Raji (cell line): ENCODE results near the gene PSTPIP1.

Experiments
- POLR2A ChIP-seq: IDR thresholded peaks from 2 replicates; pipeline ENCODE4 v1.6.1; 2011; ENCODE audit warnings: low read depth, low read length, control low read depth; ENCODE audit not compliant: insufficient read depth

Gene PSTPIP1

DNA sequence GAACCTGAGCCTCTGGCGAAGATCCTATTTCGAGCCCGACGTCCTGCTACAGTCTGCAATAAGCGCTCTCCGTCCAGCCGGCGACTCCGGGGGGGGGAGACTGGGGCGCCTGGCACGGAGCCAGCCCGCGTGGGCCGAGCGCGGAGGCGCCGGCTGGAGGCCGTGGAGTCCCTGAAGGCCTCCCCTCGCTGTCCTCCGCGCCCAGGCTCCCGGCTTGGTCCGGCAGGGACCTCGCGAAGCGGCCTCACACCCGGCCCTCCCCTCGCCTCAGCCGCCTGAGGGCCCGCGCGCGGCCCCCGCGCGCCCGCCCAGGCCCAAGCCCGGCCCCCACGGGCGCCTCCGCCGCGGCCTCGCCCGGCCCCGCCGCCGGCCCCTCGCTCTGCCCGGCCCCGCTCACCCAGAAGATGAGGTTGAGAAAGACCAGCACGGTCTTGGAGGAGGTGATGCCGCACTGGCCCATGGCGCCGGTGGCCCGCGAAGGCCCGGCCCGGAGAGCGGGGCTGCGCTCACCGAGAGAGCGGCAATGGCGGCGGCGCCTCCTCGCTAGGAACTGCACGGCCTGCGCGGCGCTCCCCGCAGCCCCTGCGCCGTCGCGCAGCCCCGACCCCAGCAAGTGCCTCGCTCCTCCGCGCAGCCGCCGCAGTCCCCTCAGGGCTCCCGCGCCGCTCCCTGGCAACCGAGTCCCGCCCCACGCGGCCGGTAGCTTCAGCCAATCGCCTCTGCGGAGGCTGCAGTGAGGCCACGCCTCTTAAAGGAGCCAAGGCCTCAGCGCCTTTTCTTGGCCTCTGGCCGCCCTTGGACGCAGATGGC, 75.8 kb downstream of the PSTPIP1 start, which contains the start of gene TSPAN3:
TSS of gene TSPAN3 (minus strand) at position 615 of the 810 bp plus-strand sequence. CDS start at position 460, 155 bp downstream.
- TF ChIP-seq POLR2A = peak; percentile 95

DNA sequence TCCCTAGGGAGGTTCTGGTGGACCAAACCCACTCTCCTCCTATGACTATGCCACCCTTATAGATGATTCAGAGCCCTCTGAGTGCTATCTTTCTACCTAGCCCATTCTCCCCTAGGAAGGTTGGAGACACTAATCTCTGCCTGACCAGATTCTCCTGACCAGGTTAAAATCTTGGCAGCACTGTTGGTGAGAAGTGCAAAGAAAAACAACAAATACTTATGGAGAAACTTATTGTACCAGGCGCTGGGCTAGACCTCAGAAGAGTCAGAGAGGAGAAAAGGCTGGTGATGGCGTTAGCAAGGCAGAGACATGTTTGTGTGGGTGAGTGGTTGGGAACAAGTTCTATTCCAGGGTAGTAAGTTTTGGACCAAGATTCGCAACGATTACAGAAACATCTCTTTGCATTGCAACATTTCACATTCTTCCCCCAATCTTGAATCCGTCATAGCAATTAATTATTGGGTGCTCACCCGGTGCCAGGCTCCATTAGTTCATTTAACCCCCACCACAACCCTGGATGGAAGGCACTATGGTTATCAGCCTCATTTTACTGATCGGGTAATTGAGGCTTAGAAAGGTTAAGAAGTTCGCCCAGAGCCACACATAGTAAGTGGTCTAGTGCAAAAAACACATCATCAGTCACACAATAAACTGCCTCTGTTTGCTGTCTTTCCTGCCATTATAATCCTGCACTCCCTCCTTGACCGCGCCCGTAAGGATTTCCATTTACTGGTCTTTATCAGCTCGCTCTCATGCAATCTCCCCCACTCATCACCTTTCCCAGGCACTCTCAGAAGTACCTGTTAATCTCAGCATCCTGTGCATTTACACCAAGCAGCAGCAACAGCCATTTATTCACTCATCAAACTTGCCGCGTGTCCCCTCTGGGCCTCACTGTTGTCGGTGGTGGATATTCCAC, 76.6 kb downstream of the PSTPIP1 start:
- no peak for TF ChIP-seq POLR2A

DNA sequence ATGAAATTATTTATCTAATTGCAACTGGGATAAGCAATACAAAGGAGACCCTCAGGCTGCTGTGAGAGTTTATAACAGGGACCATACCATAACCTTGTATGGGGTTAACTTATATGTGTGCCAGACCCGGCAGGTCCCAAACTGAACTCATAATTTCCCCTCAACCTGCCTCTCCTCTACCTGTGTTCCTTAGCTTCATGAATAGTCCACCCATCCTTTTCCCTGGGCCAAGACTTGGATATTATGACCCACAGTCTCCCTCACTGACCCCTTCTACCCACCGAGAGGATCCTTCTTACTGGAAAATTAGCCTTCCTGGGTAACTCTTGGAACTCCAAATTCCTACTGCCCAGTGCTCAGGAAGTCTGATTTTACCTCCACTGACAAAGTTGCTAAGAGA, 79.4 kb downstream of the PSTPIP1 start:
- TF ChIP-seq POLR2A = no peak

DNA sequence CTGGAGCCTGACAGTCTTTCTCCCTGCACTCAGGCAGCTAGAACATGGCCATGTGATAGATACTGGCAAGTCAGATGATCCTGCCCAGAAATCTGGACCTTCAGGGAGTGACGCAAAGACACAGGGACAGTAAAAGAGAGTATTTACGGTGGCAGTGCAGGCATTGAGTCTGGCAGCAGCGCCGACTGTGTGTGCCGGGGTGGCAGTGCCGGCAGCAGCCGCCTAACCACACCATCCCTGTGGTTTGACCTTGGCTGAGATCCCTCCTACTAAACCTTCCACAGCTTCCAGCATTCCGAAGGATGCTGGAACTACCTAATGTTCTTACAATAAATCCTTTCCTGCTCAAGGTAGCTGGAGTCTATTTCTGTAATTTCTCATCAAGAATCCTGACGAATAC, 80.6 kb downstream of the PSTPIP1 start:
- TF ChIP-seq POLR2A = no peak

DNA sequence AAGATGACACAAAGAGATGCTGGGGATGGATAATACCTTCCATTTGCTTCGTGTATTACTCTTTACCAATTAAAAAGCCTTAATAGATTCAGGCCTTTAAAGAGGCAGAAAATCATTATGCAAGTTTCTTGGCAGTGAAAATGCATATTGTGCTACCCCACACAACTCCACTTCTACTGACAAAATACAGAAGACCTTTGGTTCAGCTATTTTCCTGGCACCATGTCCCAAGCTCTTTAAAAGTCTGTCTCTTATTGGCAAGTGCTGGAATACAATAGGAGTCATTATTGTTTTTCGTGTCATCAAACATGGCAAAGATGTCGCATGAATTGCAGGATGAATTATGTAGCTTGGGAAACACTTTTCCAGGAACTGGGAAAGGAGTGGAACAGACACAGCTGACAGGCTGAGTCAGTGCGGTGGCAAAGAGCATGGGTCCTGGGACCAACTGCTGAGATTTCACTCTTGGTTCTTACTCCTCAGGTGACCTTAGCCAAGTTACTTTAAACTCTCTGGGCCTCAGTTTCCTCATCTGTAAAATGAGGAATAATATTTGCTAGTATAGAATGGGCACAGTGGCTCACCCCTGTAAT, 81.5 kb downstream of the PSTPIP1 start:
- TF ChIP-seq POLR2A = no peak

DNA sequence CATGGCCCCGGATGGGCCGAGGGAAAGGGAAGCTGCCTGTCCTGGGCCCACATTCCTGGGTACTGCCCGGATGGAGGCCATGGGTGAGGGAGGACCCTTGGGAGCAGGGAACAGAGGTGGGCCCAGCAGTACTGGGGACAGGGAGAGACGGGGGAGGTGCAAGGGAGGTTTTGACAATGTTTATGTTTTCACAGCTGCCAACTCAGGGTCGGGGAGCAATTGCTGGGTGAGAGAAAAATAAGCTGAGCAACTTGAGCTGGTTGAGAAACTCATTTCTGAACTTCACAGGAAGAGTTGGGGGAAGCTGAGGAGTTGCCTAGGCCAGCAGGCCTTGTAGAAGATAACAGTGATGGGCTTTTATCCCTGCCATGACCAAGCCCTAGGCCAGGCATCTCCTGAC, 87.0 kb downstream of the PSTPIP1 start:
- no peak for TF ChIP-seq POLR2A

DNA sequence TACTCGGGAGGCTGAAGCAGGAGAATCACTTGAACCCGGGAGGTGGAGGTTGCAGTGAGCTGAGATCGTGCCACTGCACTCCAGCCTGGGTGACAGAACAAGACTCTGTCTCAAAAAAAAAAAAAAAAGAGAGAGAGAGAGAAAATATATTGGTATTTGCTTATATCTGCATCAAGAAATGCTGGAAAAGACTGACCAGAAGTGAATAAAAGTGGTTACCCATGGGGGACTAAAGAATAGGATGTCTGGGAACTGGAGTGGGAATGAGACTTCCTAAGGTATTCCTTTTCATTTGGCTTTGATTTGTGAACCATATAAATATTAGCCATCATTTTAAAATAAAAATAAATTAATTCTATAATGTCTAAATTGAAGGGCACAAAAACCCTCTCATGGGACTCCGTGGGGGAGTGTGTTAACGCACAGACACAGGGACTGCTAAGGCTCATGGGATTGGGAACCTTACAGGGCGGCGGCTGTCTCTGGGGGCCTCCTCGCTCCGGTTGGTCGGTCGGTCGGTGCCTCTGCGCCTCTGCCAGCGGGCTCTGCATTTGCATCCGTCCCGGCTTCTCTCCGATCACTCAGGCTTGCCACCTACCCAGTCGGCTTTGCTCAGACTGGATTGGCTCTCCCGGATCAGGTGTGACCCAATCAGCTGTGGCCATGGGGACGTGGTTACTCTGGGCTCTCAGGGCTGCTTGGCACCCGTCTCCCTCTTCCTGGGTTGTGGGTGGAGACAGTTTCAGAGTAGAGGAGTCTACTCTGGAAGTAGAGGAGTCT, 88.6 kb downstream of the PSTPIP1 start:
- 0 out of 2 replicates have a peak, but pooled peaks have one; percentile 27 for TF ChIP-seq POLR2A

DNA sequence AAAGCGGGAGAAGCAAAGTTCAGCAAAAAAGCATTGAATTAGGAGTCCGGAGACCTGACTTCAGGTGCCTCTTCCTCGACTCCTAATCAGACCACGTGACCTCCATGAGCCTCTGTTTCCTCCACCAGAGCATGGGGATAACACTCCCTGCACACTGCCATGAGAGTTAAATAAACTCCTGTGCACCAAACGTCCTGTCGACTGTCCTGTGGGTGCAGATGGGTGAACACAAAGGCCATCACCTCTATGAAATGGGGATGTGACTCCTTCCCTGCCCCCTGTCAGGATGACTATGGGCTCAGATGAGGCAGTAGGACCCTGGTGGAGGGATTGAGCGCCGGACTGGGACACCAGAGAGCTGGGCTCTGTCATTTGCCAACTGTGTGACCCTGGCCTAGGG, 89.5 kb downstream of the PSTPIP1 start:
- no peak for TF ChIP-seq POLR2A

DNA sequence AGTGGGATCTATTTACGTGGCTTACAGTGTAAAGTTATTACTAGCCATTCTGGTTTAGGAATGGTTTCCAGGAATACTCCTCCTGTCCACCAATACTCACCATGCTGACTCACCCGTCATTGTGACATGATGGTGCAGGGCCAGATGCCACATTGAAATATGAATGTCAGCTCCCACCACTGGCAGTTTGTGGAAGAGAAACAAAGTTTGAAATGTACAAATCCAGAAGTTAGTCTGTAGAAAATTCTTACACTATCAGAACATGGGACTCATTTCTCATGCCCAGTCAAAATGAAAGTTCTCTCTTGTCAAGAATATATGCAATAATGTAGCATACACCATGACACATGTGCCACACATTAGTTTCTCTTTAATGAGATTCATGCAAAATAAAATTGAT, 90.4 kb downstream of the PSTPIP1 start:
- TF ChIP-seq POLR2A = no peak
